Neural cell (in vitro differentiated cells): Measurements from ENCODE around the gene HNF1B. TPM values are rescaled to one million over a fixed set of nuclear protein-coding genes. Genes with fewer than 3 reads are reported as not detected.
A peak's percentile ranks its signal among the peaks of the same experiment; 100 is the strongest.

ENCODE experiments used
- H2AFZ ChIP-seq: fragments of 200-600, 300-800 bp; sonication (generic), shearing (Covaris generic); 2 replicates; pipeline ENCODE4 v1.6.0; 2014; ENCODE audit warnings: low read depth, mild to moderate bottlenecking, antibody characterized with exemption, low read length, moderate library complexity
- H3F3A ChIP-seq: fragments of 200-600 bp; shearing (Covaris generic); 2 replicates; pipeline ENCODE4 v1.6.1; 2016; ENCODE audit warnings: mild to moderate bottlenecking, moderate library complexity, mixed read lengths, antibody characterized with exemption, low read length; ENCODE audit not compliant: insufficient read depth, poor library complexity, severe bottlenecking
- H3K27ac ChIP-seq: fragments of 200-600, 300-800 bp; sonication (generic), shearing (Covaris generic); 2 replicates; pipeline ENCODE4 v1.5.1; 2014; ENCODE audit warnings: mild to moderate bottlenecking, low read length, moderate library complexity
- H3K27me3 ChIP-seq: fragments of 300-800, 200-600 bp; sonication (generic), shearing (Covaris generic); 2 replicates; pipeline ENCODE4 v1.6.0; 2014; ENCODE audit warnings: mild to moderate bottlenecking, low read depth, low read length, moderate library complexity; ENCODE audit not compliant: insufficient read depth
- H3K36me3 ChIP-seq: fragments of 300-800, 200-600 bp; sonication (generic), shearing (Covaris generic); 2 replicates; pipeline ENCODE4 v1.5.1; 2014; ENCODE audit warnings: mild to moderate bottlenecking, antibody characterized with exemption, low read length, moderate library complexity; ENCODE audit not compliant: insufficient read depth
- H3K4me2 ChIP-seq: fragments of 300-800, 200-600 bp; sonication (generic), shearing (Covaris generic); 2 replicates; pipeline ENCODE4 v1.6.0; 2014; ENCODE audit warnings: mild to moderate bottlenecking, low read length
- H3K4me3 ChIP-seq: fragments of 300-800, 200-600 bp; sonication (generic), shearing (Covaris generic); 2 replicates; pipeline ENCODE4 v1.5.1; 2014; ENCODE audit warnings: mild to moderate bottlenecking, low read length, moderate library complexity
- H3K79me2 ChIP-seq: fragments of 200-600 bp; shearing (Covaris generic); replicated peaks from 2 replicates; pipeline ENCODE4 v1.6.0; 2014; ENCODE audit warnings: mild to moderate bottlenecking, low read length, moderate library complexity; ENCODE audit not compliant: insufficient read depth
- H3K9ac ChIP-seq: fragments of 300-800, 200-600 bp; sonication (generic), shearing (Covaris generic); 2 replicates; pipeline ENCODE4 v1.6.1; 2016; ENCODE audit warnings: mild to moderate bottlenecking, low read length, mixed read lengths
- H3K9me2 ChIP-seq: fragments of 200-600 bp; shearing (Covaris generic); 2 replicates; pipeline ENCODE4 v1.6.1; 2016; ENCODE audit warnings: mild to moderate bottlenecking, low read length, mixed read lengths; ENCODE audit not compliant: insufficient read depth
- H3K9me3 ChIP-seq: fragments of 200-600, 300-800 bp; sonication (generic), shearing (Covaris generic); 2 replicates; pipeline ENCODE4 v1.6.1; 2016; ENCODE audit warnings: mild to moderate bottlenecking, mixed run types, low read length, moderate library complexity, mixed read lengths
- H4K20me1 ChIP-seq: fragments of 200-600 bp; shearing (Covaris generic); 2 replicates; pipeline ENCODE4 v1.6.1; 2016; ENCODE audit warnings: mild to moderate bottlenecking, mixed run types; ENCODE audit not compliant: insufficient read depth
- CTCF ChIP-seq: fragments of 450-650 bp; IDR thresholded peaks from 2 replicates; pipeline ENCODE4 v1.5.1; 2014; ENCODE audit warnings: antibody characterized with exemption, mild to moderate bottlenecking, moderate library complexity; ENCODE audit not compliant: poor library complexity, severe bottlenecking
- EP300 ChIP-seq: fragments of 450-650 bp; conservative IDR thresholded peaks from 2 replicates; pipeline ENCODE4 v1.6.1; 2014; ENCODE audit warnings: antibody characterized with exemption, mild to moderate bottlenecking, moderate library complexity; ENCODE audit not compliant: poor library complexity, severe bottlenecking
- EZH2 ChIP-seq: fragments of 200-600, 300-800 bp; shearing (Covaris generic), sonication (generic); IDR thresholded peaks from 2 replicates; pipeline ENCODE4 v1.6.1; 2014; ENCODE audit warnings: antibody characterized with exemption, low read length, borderline replicate concordance, mild to moderate bottlenecking; ENCODE audit not compliant: insufficient read depth, poor library complexity, severe bottlenecking
- MXI1 ChIP-seq: fragments of 450-650 bp; conservative IDR thresholded peaks from 2 replicates; pipeline ENCODE4 v1.6.1; 2014; ENCODE audit warnings: antibody characterized with exemption, mild to moderate bottlenecking; ENCODE audit not compliant: poor library complexity, severe bottlenecking
- POLR2AphosphoS5 ChIP-seq: IDR thresholded peaks from 2 replicates; pipeline ENCODE4 v1.6.1; 2012
- RAD21 ChIP-seq: fragments of 450-650 bp; conservative IDR thresholded peaks from 2 replicates; pipeline ENCODE4 v1.6.1; 2014; ENCODE audit warnings: antibody characterized with exemption, mild to moderate bottlenecking, moderate library complexity
- SMC3 ChIP-seq: fragments of 450-650 bp; conservative IDR thresholded peaks from 2 replicates; pipeline ENCODE4 v1.6.1; 2014; ENCODE audit warnings: antibody characterized with exemption, mild to moderate bottlenecking, moderate library complexity; ENCODE audit not compliant: poor library complexity
- TAF1 ChIP-seq: IDR thresholded peaks from 2 replicates; pipeline ENCODE4 v1.6.1; 2012; ENCODE audit warnings: low read depth
- polyA plus RNA-seq: library from polyadenylated mRNA; depleted of rRNA; stranded (reverse); fragments of >200 nt; gene quantifications from 2 replicates; pipeline ENCODE4 v1.2.3, GENCODE V29; 2014
- TF ChIP-seq, protein P1 (sequence below): IDR thresholded peaks from 2 replicates; pipeline ENCODE4 v1.6.1; 2012; ENCODE audit warnings: borderline replicate concordance

HNF1B gene
- polyA plus RNA-seq, 1 donor from 2014 or later, result not detected

- no peaks in the 10 kb centered on the region for H3F3A ChIP-seq
- H3K4me2 ChIP-seq, result no peak overlapping the region
- H4K20me1 ChIP-seq, result no peaks in the 10 kb centered on the region
- no peak overlapping the region for H3K4me3 ChIP-seq
- TF ChIP-seq EP300, result no peak
- no peak for TF ChIP-seq POLR2AphosphoS5
- TF ChIP-seq RAD21, result no peak
- no peak for TF ChIP-seq SMC3
- no peak for TF ChIP-seq MXI1
- H3K9me2 ChIP-seq, result no peaks in the 10 kb centered on the region
- H3K27ac ChIP-seq, result no peak overlapping the region
- H3K9ac ChIP-seq, result no peak overlapping the region
- H3K9me3 ChIP-seq, result no peaks in the 10 kb centered on the region
- H3K36me3 ChIP-seq, result no peaks in the 10 kb centered on the region
- no peaks in the 10 kb centered on the region for H3K79me2 ChIP-seq
- H2AFZ ChIP-seq, result no peak overlapping the region
- no peaks in the 10 kb centered on the region for H3K27me3 ChIP-seq
Observed at GRCh38 chr17:37711113-37711512, 33.7 kb downstream of the HNF1B start.

DNA sequence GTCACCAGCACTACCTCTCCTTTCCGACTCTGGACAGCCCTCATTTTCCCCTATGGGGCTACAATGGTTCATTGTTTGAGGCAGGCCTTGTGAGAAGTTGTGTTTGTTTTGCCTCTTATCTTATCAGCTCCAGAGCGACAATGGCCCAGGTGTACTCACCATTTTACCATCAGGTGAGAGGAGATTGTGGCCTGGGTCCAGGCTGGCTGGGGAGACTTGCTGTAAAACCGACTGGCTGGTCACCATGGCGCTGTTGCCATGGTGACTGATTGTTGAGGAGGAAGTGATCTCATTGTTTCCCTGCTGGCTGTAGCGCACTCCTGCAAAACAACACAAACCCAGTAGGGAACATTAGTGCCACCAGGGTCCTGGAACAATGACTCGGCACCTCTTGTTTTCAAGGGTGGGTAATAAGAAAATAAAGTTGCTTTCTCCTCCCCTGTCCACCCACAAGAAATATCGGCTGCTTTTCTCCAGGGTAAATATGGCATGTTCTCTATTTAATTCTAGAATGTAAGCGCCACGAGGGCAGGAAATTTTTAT is 34.4 kb downstream of the HNF1B start:
- Histone ChIP-seq H3K9ac (peak overlapping the region; percentile 4), H3K79me2 (no peaks in the 10 kb centered on the region), H2AFZ (no peak overlapping the region), H3K4me3 (peak overlapping the region; percentile 6), H3K4me2 (no peak overlapping the region), H3K9me2 (no peaks in the 10 kb centered on the region), H3K27ac (peak overlapping the region; percentile 49), H4K20me1 (no peaks in the 10 kb centered on the region), H3K27me3 (no peaks in the 10 kb centered on the region), H3K36me3 (no peaks in the 10 kb centered on the region), H3F3A (no peaks in the 10 kb centered on the region), H3K9me3 (no peaks in the 10 kb centered on the region)
- TF ChIP-seq EP300, result peak; percentile 32
- TF ChIP-seq RAD21, result no peak
- TF ChIP-seq POLR2AphosphoS5, result peak; percentile 75
- no peak for TF ChIP-seq CTCF
- no peak for TF ChIP-seq EZH2
- TF ChIP-seq SMC3, result no peak
- TF ChIP-seq, protein P1, sequence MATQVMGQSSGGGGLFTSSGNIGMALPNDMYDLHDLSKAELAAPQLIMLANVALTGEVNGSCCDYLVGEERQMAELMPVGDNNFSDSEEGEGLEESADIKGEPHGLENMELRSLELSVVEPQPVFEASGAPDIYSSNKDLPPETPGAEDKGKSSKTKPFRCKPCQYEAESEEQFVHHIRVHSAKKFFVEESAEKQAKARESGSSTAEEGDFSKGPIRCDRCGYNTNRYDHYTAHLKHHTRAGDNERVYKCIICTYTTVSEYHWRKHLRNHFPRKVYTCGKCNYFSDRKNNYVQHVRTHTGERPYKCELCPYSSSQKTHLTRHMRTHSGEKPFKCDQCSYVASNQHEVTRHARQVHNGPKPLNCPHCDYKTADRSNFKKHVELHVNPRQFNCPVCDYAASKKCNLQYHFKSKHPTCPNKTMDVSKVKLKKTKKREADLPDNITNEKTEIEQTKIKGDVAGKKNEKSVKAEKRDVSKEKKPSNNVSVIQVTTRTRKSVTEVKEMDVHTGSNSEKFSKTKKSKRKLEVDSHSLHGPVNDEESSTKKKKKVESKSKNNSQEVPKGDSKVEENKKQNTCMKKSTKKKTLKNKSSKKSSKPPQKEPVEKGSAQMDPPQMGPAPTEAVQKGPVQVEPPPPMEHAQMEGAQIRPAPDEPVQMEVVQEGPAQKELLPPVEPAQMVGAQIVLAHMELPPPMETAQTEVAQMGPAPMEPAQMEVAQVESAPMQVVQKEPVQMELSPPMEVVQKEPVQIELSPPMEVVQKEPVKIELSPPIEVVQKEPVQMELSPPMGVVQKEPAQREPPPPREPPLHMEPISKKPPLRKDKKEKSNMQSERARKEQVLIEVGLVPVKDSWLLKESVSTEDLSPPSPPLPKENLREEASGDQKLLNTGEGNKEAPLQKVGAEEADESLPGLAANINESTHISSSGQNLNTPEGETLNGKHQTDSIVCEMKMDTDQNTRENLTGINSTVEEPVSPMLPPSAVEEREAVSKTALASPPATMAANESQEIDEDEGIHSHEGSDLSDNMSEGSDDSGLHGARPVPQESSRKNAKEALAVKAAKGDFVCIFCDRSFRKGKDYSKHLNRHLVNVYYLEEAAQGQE, result no peak
- no peak for TF ChIP-seq MXI1
- TF ChIP-seq TAF1, result no peak
